ENCODE data around the gene COL23A1. TPM values are rescaled to one million over a fixed set of nuclear protein-coding genes. Genes with fewer than 3 reads are reported as not detected.
A peak's percentile ranks its signal among the peaks of the same experiment; 100 is the strongest.

COL23A1 gene
- total and polyA plus RNA-seq, 2 of the 13 experiments (the other 11 are each of a cell fraction or from before 2014, with no cell fraction given): not detected

DNA sequence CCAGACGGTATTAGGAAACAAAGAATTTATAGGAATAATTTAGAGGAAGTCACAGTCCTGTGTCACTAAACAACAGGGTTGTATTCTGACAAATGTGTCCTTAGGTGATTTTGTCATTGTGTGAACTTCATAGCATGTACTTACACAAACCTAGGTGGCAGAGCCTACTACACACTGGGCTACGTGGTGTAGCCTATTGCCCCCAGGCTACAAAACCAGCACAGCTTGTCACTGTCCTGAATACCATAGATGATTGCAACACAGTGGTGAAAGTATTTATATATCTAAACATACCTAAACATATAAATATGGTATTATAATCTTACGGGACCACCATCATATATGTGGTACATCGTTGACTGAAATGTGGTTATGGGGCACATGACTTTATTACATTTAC is 69.3 kb downstream of the COL23A1 start:
- Histone ChIP-seq H3K4me3 (replicated peaks in 1 of 3; ENCODE audit: insufficient read depth in 1 of 3, low read depth in 2 of 3, low read length in 3 of 3) (no peak overlapping the region), H2AFZ (ENCODE audit: low read length) (no peak overlapping the region), H3K9me3 (ENCODE audit: low read length) (no peaks in the 10 kb centered on the region), H3K9ac (ENCODE audit: insufficient read depth, low read depth, low read length) (no peak overlapping the region), H4K20me1 (ENCODE audit: insufficient read depth, low read length) (no peaks in the 10 kb centered on the region), H3K27ac (ENCODE audit: extremely low read length, insufficient read depth, low read length) (no peak overlapping the region), H3K4me1 (ENCODE audit: insufficient read depth, low read length) (no peaks in the 10 kb centered on the region), H3K36me3 (replicated peaks in 1 of 2; ENCODE audit: control insufficient read depth in 1 of 2, insufficient read depth in 2 of 2, low read length in 2 of 2) (no peaks in the 10 kb centered on the region), H3K4me2 (ENCODE audit: low read depth, low read length) (no peak overlapping the region), H3K27me3 (ENCODE audit: control insufficient read depth in 1 of 2, insufficient read depth in 2 of 2, low read length in 2 of 2) (peaks cover 2 to 11% of the 10 kb centered on the region in 2 experiments; a peak in 2 of 5 replicates), H3K79me2 (ENCODE audit: insufficient read depth, low read length) (no peaks in the 10 kb centered on the region)
- ATAC-seq (no peak), FAIRE-seq (no peak), DNase-seq (ENCODE audit: low spot score) (no peak)
- WGBS (ENCODE audit: low lambda C conversion rate): 68% methylated on average over 4 of the region's 4 CpGs
- in situ Hi-C loops (cut with HindIII; ENCODE audit: extremely low pct_ligation_motif_present, low pct_unique_long_range_greater_than_20kb) (no loop called here), intact Hi-C loops (cut with micrococcal nuclease; ENCODE audit: unreplicated experiment) (no loop called here)
- ChIA-PET CTCF (ENCODE audit: low intra/inter-chr PET ratio, low total read pairs) (no interaction called here), POLR2A (no interaction called here)
- BruUV-seq (replicated peaks): no TSS peak
- no peak for TF ChIP-seq ZNF282 (IDR thresholded peaks at IDR 0.05; ENCODE audit: partially characterized antibody)
- TF ChIP-seq MED13 (CRISPR knock-in tag; IDR thresholded peaks at IDR 0.05): no peak
- no peak for TF ChIP-seq ZNF7 (CRISPR knock-in tag; IDR thresholded peaks at IDR 0.05)
- no peak for TF ChIP-seq IRF1 (CRISPR knock-in tag; IDR thresholded peaks at IDR 0.05; ENCODE audit: low read depth)

DNA sequence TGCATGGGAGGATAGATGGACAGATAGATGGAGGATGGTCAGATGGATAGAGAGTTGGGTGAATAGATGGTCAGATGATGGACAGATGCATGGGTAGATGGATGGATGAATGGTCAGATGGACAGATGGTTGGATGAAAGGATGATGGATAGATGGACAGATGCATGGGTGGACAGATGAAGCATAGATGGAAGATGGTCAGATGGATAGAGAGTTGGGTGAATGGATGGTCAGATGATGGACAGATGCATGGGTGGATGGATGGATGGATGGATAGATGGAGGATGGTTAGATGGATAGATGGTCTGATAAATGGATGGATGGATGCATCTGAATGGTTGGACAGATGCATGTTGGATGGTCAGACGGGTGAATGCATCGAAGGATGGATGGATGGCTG is 70.4 kb downstream of the COL23A1 start:
- POLR2A ChIA-PET: no interaction called here
- CTCF ChIA-PET (ENCODE audit: low intra/inter-chr PET ratio, low total read pairs): no interaction called here
- Histone ChIP-seq H2AFZ (ENCODE audit: low read length) (no peak overlapping the region), H3K27me3 (ENCODE audit: control insufficient read depth in 1 of 2, insufficient read depth in 2 of 2, low read length in 2 of 2) (peaks cover 5 to 20% of the 10 kb centered on the region in 2 experiments; a peak in 2 of 5 replicates), H3K79me2 (ENCODE audit: insufficient read depth, low read length) (no peaks in the 10 kb centered on the region), H3K4me1 (ENCODE audit: insufficient read depth, low read length) (no peaks in the 10 kb centered on the region), H3K9ac (ENCODE audit: insufficient read depth, low read depth, low read length) (no peak overlapping the region), H3K4me2 (ENCODE audit: low read depth, low read length) (no peak overlapping the region), H3K36me3 (replicated peaks in 1 of 2; ENCODE audit: control insufficient read depth in 1 of 2, insufficient read depth in 2 of 2, low read length in 2 of 2) (no peaks in the 10 kb centered on the region), H3K9me3 (ENCODE audit: low read length) (no peaks in the 10 kb centered on the region), H3K4me3 (replicated peaks in 1 of 3; ENCODE audit: insufficient read depth in 1 of 3, low read depth in 2 of 3, low read length in 3 of 3) (no peak overlapping the region), H3K27ac (ENCODE audit: extremely low read length, insufficient read depth, low read length) (no peak overlapping the region), H4K20me1 (ENCODE audit: insufficient read depth, low read length) (no peaks in the 10 kb centered on the region)
- intact Hi-C loops (cut with micrococcal nuclease; ENCODE audit: unreplicated experiment) (no loop called here), in situ Hi-C loops (cut with HindIII; ENCODE audit: extremely low pct_ligation_motif_present, low pct_unique_long_range_greater_than_20kb) (no loop called here)
- 56% methylated on average over 2 of the region's 2 CpGs for whole genome bisulfite sequencing (ENCODE audit: low lambda C conversion rate)
- ATAC-seq (no peak), FAIRE-seq (no peak), DNase-seq (ENCODE audit: low spot score) (no peak)
- TF ChIP-seq POLR2G (IDR thresholded peaks at IDR 0.05; ENCODE audit: low read depth, low read length): no peak
- no peak for TF ChIP-seq KAT2B (IDR thresholded peaks at IDR 0.05; ENCODE audit: borderline replicate concordance, low read depth, low read length)
- TF ChIP-seq NBN (conservative IDR thresholded peaks at IDR 0.05): peak; percentile 85; the same call in 1 of the 2 replicates
- no TSS peak for BruUV-seq (replicated peaks)
